H9 (cell line): ENCODE results near the gene SMYD4. TPM values are rescaled to one million over a fixed set of nuclear protein-coding genes. Genes with fewer than 3 reads are reported as not detected.

Experiments
- DNase-seq: peaks from one replicate; pipeline ENCODE4 v3.0.0-alpha.2; 2017
- H2AFZ ChIP-seq: one replicate; pipeline ENCODE4 v1.6.1; 2013; ENCODE audit warnings: mild to moderate bottlenecking, low read length, control low read depth, moderate library complexity
- H2AK5ac ChIP-seq: 2 replicates; pipeline ENCODE4 v1.6.1; 2013; ENCODE audit warnings: low read length, control low read depth, mixed read lengths; ENCODE audit not compliant: insufficient read length
- H2BK120ac ChIP-seq: one replicate; pipeline ENCODE4 v1.6.1; 2013; ENCODE audit warnings: low read depth, mild to moderate bottlenecking, low read length, control low read depth, inconsistent platforms; ENCODE audit not compliant: poor library complexity, severe bottlenecking
- H2BK12ac ChIP-seq: 2 replicates; pipeline ENCODE4 v1.6.1; 2013; ENCODE audit warnings: low read length, control low read depth, mixed read lengths, low read depth; ENCODE audit not compliant: insufficient read length
- H2BK15ac ChIP-seq: 2 replicates; pipeline ENCODE4 v1.6.1; 2013; ENCODE audit warnings: low read depth, low read length, control low read depth
- H2BK20ac ChIP-seq: one replicate; pipeline ENCODE4 v1.6.1; 2013; ENCODE audit warnings: low read depth, mild to moderate bottlenecking, low read length, control low read depth, inconsistent platforms; ENCODE audit not compliant: poor library complexity, severe bottlenecking
- H2BK5ac ChIP-seq: 2 replicates; pipeline ENCODE4 v1.6.1; 2013; ENCODE audit warnings: low read length, control low read depth, mixed read lengths; ENCODE audit not compliant: insufficient read length
- H3K14ac ChIP-seq: 2 replicates; pipeline ENCODE4 v1.6.1; 2013; ENCODE audit warnings: low read length, control low read depth; ENCODE audit not compliant: insufficient read depth
- H3K18ac ChIP-seq: 2 replicates; pipeline ENCODE4 v1.6.1; 2013; ENCODE audit warnings: low read depth, mild to moderate bottlenecking, mixed read lengths, low read length, control low read depth; ENCODE audit not compliant: insufficient read length
- H3K23ac ChIP-seq: 2 replicates; pipeline ENCODE4 v1.6.1; 2013; ENCODE audit warnings: low read length, control low read depth, mixed read lengths, low read depth; ENCODE audit not compliant: insufficient read length
- H3K23me2 ChIP-seq: 2 replicates; pipeline ENCODE4 v1.6.1; 2013; ENCODE audit warnings: low read depth, mild to moderate bottlenecking, mixed read lengths, low read length, control low read depth; ENCODE audit not compliant: insufficient read length, poor library complexity, severe bottlenecking
- H3K27ac ChIP-seq: 2 replicates; pipeline ENCODE4 v1.5.1; 2013; ENCODE audit warnings: low read length, control low read depth, mixed read lengths, low read depth; ENCODE audit not compliant: insufficient read length
- H3K27me3 ChIP-seq: 2 replicates; pipeline ENCODE4 v1.6.1; 2013; ENCODE audit warnings: low read length, control low read depth, inconsistent platforms; ENCODE audit not compliant: insufficient read depth
- H3K4ac ChIP-seq: 2 replicates; pipeline ENCODE4 v1.6.1; 2013; ENCODE audit warnings: low read depth, mild to moderate bottlenecking, control low read depth, inconsistent platforms, low read length, moderate library complexity
- H3K4me1 ChIP-seq: 2 replicates; pipeline ENCODE4 v1.6.1; 2013; ENCODE audit warnings: low read length, control low read depth, inconsistent platforms; ENCODE audit not compliant: insufficient read depth
- H3K4me2 ChIP-seq: 2 replicates; pipeline ENCODE4 v1.6.1; 2013; ENCODE audit warnings: low read length, control low read depth, mixed read lengths; ENCODE audit not compliant: insufficient read length, insufficient read depth
- H3K56ac ChIP-seq: 2 replicates; pipeline ENCODE4 v1.6.1; 2013; ENCODE audit warnings: low read depth, mild to moderate bottlenecking, mixed read lengths, low read length, control low read depth; ENCODE audit not compliant: insufficient read length
- H3K79me1 ChIP-seq: 2 replicates; pipeline ENCODE4 v1.6.1; 2013; ENCODE audit warnings: low read depth, mild to moderate bottlenecking, moderate library complexity, low read length, control low read depth, inconsistent platforms; ENCODE audit not compliant: insufficient read depth, poor library complexity, severe bottlenecking
- H3K79me2 ChIP-seq: 2 replicates; pipeline ENCODE4 v1.6.1; 2013; ENCODE audit warnings: low read length, control low read depth, inconsistent platforms; ENCODE audit not compliant: insufficient read depth
- H3K9ac ChIP-seq: 2 replicates; pipeline ENCODE4 v1.6.1; 2013; ENCODE audit warnings: low read length, control low read depth, mixed read lengths; ENCODE audit not compliant: insufficient read length; ENCODE audit errors: extremely low read depth
- H3K9me3 ChIP-seq: one replicate; pipeline ENCODE4 v1.6.1; 2013; ENCODE audit warnings: low read depth, low read length, inconsistent platforms; ENCODE audit not compliant: control insufficient read depth
- H3T11ph ChIP-seq: one replicate; pipeline ENCODE4 v1.6.1; 2013; ENCODE audit warnings: mild to moderate bottlenecking, low read length, control low read depth, inconsistent platforms
- H4K20me1 ChIP-seq: one replicate; pipeline ENCODE4 v1.6.1; 2013; ENCODE audit not compliant: control insufficient read depth, insufficient read length, insufficient read depth
- H4K5ac ChIP-seq: 2 replicates; pipeline ENCODE4 v1.6.1; 2013; ENCODE audit warnings: low read depth, mild to moderate bottlenecking, mixed read lengths, low read length, control low read depth; ENCODE audit not compliant: insufficient read length
- H4K8ac ChIP-seq: replicated peaks from 2 replicates; pipeline ENCODE4 v1.6.1; 2013; ENCODE audit warnings: low read length, control low read depth, mixed read lengths, low read depth; ENCODE audit not compliant: insufficient read length
- H4K91ac ChIP-seq: 2 replicates; pipeline ENCODE4 v1.6.1; 2013; ENCODE audit warnings: low read depth, mild to moderate bottlenecking, moderate library complexity, mixed read lengths, low read length, control low read depth; ENCODE audit not compliant: insufficient read length
- H3K27ac Mint-ChIP-seq, 3 experiments: 2 replicates in 2 of 3; 3 replicates in 1 of 3; pipeline ENCODE4 v1.8.0; 2020 to 2021; ENCODE audit warnings: mixed read lengths in 3 of 3, mild to moderate bottlenecking in 1 of 3, moderate library complexity in 1 of 3
- H3K27me3 Mint-ChIP-seq: 2 replicates; pipeline ENCODE4 v1.8.0; 2021; ENCODE audit warnings: low read depth, mild to moderate bottlenecking, moderate library complexity, mixed read lengths
- H3K36me3 Mint-ChIP-seq, 3 experiments: 2 replicates in 2 of 3; 3 replicates in 1 of 3; pipeline ENCODE4 v1.8.0; 2020 to 2021; ENCODE audit warnings: low read depth in 3 of 3, mixed read lengths in 3 of 3; ENCODE audit not compliant: insufficient read depth in 1 of 3
- H3K4me1 Mint-ChIP-seq, 2 experiments: 2 replicates each; pipeline ENCODE4 v1.8.0; 2020; ENCODE audit warnings: mixed read lengths in 2 of 2
- H3K4me3 Mint-ChIP-seq, 2 experiments: 2 replicates in 1 of 2; 3 replicates in 1 of 2; pipeline ENCODE4 v1.8.0; 2020 to 2021; ENCODE audit warnings: mild to moderate bottlenecking in 2 of 2, mixed read lengths in 2 of 2, moderate library complexity in 1 of 2
- H3K9me3 Mint-ChIP-seq, 2 experiments: 2 replicates in 1 of 2; 3 replicates in 1 of 2; pipeline ENCODE4 v1.8.0; 2020; ENCODE audit warnings: mild to moderate bottlenecking in 2 of 2, mixed read lengths in 2 of 2, moderate library complexity in 1 of 2
- WGBS: extraction: QIAGEN DNeasy Blood & Tissue Kit; methylation state at CpG from one replicate; pipeline ENCODE4 v1.1.7; 2013; ENCODE audit warnings: missing lambda C conversion rate, low lambda C conversion rate, mixed read lengths; ENCODE audit not compliant: insufficient read length; ENCODE audit errors: extremely low coverage; 5-methylcytosine and 5-hydroxymethylcytosine counted together
- total RNA-seq: library from RNA; stranded (reverse); gene quantifications from 2 replicates; pipeline ENCODE4 v1.2.1, GENCODE V29; 2021
- TF ChIP-seq, protein P1 (sequence below): fragments of 200-600 bp; sonication (generic); conservative IDR thresholded peaks from 3 replicates; pipeline ENCODE4 v1.8.0; 2021; ENCODE audit warnings: antibody characterized with exemption, mild to moderate bottlenecking

Gene SMYD4
- total RNA-seq, 1 experiment from 2014 or later, result 28.8 TPM

DNA sequence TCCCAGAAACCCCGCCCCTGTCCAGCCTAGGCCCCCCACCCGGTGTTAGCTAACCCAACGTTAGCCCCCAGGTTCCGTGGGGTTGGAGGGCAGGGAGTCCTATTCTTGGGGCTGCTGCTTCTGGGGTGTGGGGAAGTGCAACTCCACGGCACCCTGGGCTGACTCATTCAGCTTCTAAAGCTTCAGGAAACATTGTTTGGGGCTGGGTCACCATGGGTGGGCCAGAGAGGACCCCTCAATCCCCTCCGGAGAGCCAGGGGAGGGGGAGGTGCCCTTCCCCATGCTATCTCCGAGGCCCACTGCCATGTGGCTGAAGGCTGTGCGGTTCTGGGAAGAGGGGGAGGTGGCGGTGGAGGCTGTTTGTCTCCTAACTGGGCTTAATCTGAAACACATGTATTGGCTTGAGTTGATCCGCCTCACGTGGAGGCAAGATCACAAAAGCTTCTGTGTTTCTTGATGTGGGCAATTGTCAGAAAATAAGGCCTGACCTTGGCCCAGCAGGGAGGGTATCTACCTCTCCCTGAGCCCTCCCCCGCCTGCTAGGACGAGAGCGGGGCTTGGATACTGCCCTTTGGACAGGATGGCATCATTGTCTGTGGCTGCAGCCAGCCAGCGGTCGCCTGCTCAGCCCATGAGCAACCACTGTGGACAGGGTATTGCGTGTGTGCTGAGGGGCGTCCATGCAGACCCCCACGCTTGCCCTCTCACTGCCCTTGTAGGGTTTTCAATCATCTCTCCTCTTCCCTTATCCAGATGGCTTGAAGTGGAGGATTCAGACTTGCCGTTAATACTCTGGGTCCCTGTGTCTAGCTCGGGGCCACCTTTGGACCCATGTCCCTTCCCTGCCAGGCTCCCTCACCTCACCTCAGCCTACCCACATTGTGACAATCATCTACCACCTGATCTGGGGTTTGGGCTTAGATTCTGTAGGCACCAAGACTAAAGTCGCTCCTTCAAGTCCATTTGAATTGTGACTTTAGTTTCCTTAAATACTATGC is 66.5 kb downstream of the SMYD4 start:
- Histone ChIP-seq H4K8ac (no peak overlapping the region), H2BK120ac (no peak overlapping the region), H3K9me3 (no peaks in the 10 kb centered on the region), H4K20me1 (no peaks in the 10 kb centered on the region), H3K79me1 (no peaks in the 10 kb centered on the region), H3K4me2 (peak overlapping the region; percentile 47), H2BK15ac (no peak overlapping the region), H3K23ac (no peak overlapping the region), H3K4me1 (peaks cover 6% of the 10 kb centered on the region; the same call in 1 of the 2 replicates), H3K9ac (no peak overlapping the region), H4K91ac (no peak overlapping the region), H3K56ac (no peak overlapping the region), H3T11ph (no peak overlapping the region), H3K18ac (no peak overlapping the region), H2AK5ac (no peak overlapping the region), H2BK5ac (no peak overlapping the region), H2AFZ (no peak overlapping the region), H3K79me2 (no peaks in the 10 kb centered on the region), H4K5ac (no peak overlapping the region), H3K27me3 (no peaks in the 10 kb centered on the region), H2BK12ac (no peak overlapping the region), H3K23me2 (peaks cover 5% of the 10 kb centered on the region), H2BK20ac (no peak overlapping the region), H3K14ac (peak overlapping the region; percentile 7; the same call in 1 of the 2 replicates), H3K27ac (no peak overlapping the region), H3K4ac (no peak overlapping the region)
- DNase-seq, result no peak
- H3K4me3 Mint-ChIP-seq, result peak overlapping the region; percentile 36 to 68
- WGBS, result no CpG with 5 or more reads among the region's 22 CpGs
- TF ChIP-seq, protein P1, sequence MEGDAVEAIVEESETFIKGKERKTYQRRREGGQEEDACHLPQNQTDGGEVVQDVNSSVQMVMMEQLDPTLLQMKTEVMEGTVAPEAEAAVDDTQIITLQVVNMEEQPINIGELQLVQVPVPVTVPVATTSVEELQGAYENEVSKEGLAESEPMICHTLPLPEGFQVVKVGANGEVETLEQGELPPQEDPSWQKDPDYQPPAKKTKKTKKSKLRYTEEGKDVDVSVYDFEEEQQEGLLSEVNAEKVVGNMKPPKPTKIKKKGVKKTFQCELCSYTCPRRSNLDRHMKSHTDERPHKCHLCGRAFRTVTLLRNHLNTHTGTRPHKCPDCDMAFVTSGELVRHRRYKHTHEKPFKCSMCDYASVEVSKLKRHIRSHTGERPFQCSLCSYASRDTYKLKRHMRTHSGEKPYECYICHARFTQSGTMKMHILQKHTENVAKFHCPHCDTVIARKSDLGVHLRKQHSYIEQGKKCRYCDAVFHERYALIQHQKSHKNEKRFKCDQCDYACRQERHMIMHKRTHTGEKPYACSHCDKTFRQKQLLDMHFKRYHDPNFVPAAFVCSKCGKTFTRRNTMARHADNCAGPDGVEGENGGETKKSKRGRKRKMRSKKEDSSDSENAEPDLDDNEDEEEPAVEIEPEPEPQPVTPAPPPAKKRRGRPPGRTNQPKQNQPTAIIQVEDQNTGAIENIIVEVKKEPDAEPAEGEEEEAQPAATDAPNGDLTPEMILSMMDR, result no peak
- peaks cover 2% of the 10 kb centered on the region; the same call in 1 of the 2 replicates for H3K27me3 Mint-ChIP-seq
- H3K36me3 Mint-ChIP-seq, result peaks cover 0 to 5% (median 0%) of the 10 kb centered on the region in 3 experiments; a peak in 4 of 7 replicates
- H3K4me1 Mint-ChIP-seq, result peaks cover 28 to 29% of the 10 kb centered on the region in 2 experiments
- H3K27ac Mint-ChIP-seq, result peak overlapping the region in 2 of 3 experiments; percentile 2 to 62; a peak in 2 of 7 replicates
- H3K9me3 Mint-ChIP-seq, result no peaks in the 10 kb centered on the region
